DOHH2 (cell line): ENCODE measurements around the gene SBNO2.

Experiments
- H3F3A ChIP-seq: fragments of 200-600 bp; sonication (generic), shearing (Covaris generic); 2 replicates; pipeline ENCODE4 v1.6.0; 2016; ENCODE audit warnings: antibody characterized with exemption, mild to moderate bottlenecking; ENCODE audit not compliant: control insufficient read depth, insufficient read depth
- H3K27ac ChIP-seq: fragments of 200-600 bp; sonication (generic); 2 replicates; pipeline ENCODE4 v1.5.1; 2014; ENCODE audit warnings: low read depth, mild to moderate bottlenecking, low read length, moderate library complexity
- H3K27me3 ChIP-seq: fragments of 200-600 bp; sonication (generic); 2 replicates; pipeline ENCODE4 v1.6.1; 2014; ENCODE audit warnings: mild to moderate bottlenecking, low read length, mixed read lengths; ENCODE audit not compliant: control insufficient read depth
- H3K36me3 ChIP-seq: fragments of 200-600 bp; sonication (generic); 2 replicates; pipeline ENCODE4 v1.6.1; 2014; ENCODE audit warnings: mild to moderate bottlenecking, low read length, moderate library complexity, mixed read lengths; ENCODE audit not compliant: control insufficient read depth
- H3K4me1 ChIP-seq: fragments of 200-600 bp; sonication (generic); 2 replicates; pipeline ENCODE4 v1.6.1; 2014; ENCODE audit warnings: mild to moderate bottlenecking, low read length, mixed read lengths; ENCODE audit not compliant: control insufficient read depth
- H3K4me2 ChIP-seq: fragments of 200-600 bp; sonication (generic); 2 replicates; pipeline ENCODE4 v1.6.0; 2014; ENCODE audit warnings: mild to moderate bottlenecking, low read length, moderate library complexity
- H3K4me3 ChIP-seq: fragments of 200-600 bp; sonication (generic); 2 replicates; pipeline ENCODE4 v1.5.1; 2014; ENCODE audit warnings: mild to moderate bottlenecking, low read length, mixed read lengths
- H3K79me2 ChIP-seq: fragments of 200-600 bp; sonication (generic); 2 replicates; pipeline ENCODE4 v1.6.1; 2014; ENCODE audit warnings: mild to moderate bottlenecking, low read length, mixed read lengths; ENCODE audit not compliant: control insufficient read depth
- H3K9me2 ChIP-seq: fragments of 200-600 bp; sonication (generic); replicated peaks from 2 replicates; pipeline ENCODE4 v1.6.1; 2014; ENCODE audit warnings: mild to moderate bottlenecking, low read length, mixed read lengths; ENCODE audit not compliant: control insufficient read depth
- H3K9me3 ChIP-seq: fragments of 200-600 bp; sonication (generic); 2 replicates; pipeline ENCODE4 v1.6.1; 2014; ENCODE audit warnings: antibody characterized with exemption, low read length, mixed read lengths; ENCODE audit not compliant: control insufficient read depth, insufficient read depth
- H4K20me1 ChIP-seq: fragments of 200-600 bp; sonication (generic); 2 replicates; pipeline ENCODE4 v1.6.0; 2014; ENCODE audit warnings: low read depth, mild to moderate bottlenecking, antibody characterized with exemption, low read length, moderate library complexity; ENCODE audit not compliant: control insufficient read depth, insufficient read depth
- CTCF ChIP-seq: fragments of 200-600 bp; sonication (generic); IDR thresholded peaks from one replicate; pipeline ENCODE4 v1.5.1; 2014; ENCODE audit warnings: antibody characterized with exemption, mild to moderate bottlenecking, low read depth, low read length; ENCODE audit not compliant: poor library complexity, severe bottlenecking
- EZH2phosphoT487 ChIP-seq: fragments of 200-600 bp; sonication (generic); IDR thresholded peaks from 2 replicates; pipeline ENCODE4 v1.6.1; 2017; ENCODE audit warnings: borderline replicate concordance, mild to moderate bottlenecking, antibody characterized with exemption, low read length, moderate library complexity, mixed read lengths

The SBNO2 gene

GRCh38 chr19:1133471-1133929 is 40.6 kb downstream of the SBNO2 start:
- Histone ChIP-seq H3K79me2 (peaks cover 8% of the 10 kb centered on the region; the same call in 1 of the 2 replicates), H3K27me3 (peaks cover 10% of the 10 kb centered on the region), H4K20me1 (peaks cover 21% of the 10 kb centered on the region), H3K36me3 (no peaks in the 10 kb centered on the region), H3K4me1 (peaks cover 37% of the 10 kb centered on the region), H3K4me3 (no peak overlapping the region), H3K9me2 (no peaks in the 10 kb centered on the region), H3K4me2 (peak overlapping the region; percentile 79), H3K27ac (no peak overlapping the region), H3F3A (no peaks in the 10 kb centered on the region), H3K9me3 (no peaks in the 10 kb centered on the region)
- no peak for TF ChIP-seq CTCF
- TF ChIP-seq EZH2phosphoT487 = no peak

- TF ChIP-seq CTCF = no peak
- TF ChIP-seq EZH2phosphoT487 = no peak
- peaks cover 8% of the 10 kb centered on the region; the same call in 1 of the 2 replicates for H3K79me2 ChIP-seq
- H4K20me1 ChIP-seq = peaks cover 21% of the 10 kb centered on the region
- H3K4me3 ChIP-seq = peak overlapping the region; percentile 68
- H3K9me3 ChIP-seq = no peaks in the 10 kb centered on the region
- H3K4me1 ChIP-seq = peaks cover 37% of the 10 kb centered on the region
- peak overlapping the region; percentile 79 for H3K4me2 ChIP-seq
- H3K9me2 ChIP-seq = no peaks in the 10 kb centered on the region
- H3F3A ChIP-seq = no peaks in the 10 kb centered on the region
- H3K27me3 ChIP-seq = peaks cover 10% of the 10 kb centered on the region
- no peaks in the 10 kb centered on the region for H3K36me3 ChIP-seq
- no peak overlapping the region for H3K27ac ChIP-seq
Observed at GRCh38 chr19:1132552-1133383, 41.3 kb downstream of the SBNO2 start.

GRCh38 chr19:1131718-1132551 is 42.1 kb downstream of the SBNO2 start:
- H3K27me3 ChIP-seq = peaks cover 10% of the 10 kb centered on the region
- peak overlapping the region; percentile 79 for H3K4me2 ChIP-seq
- no peak overlapping the region for H3K27ac ChIP-seq
- peak overlapping the region; percentile 68 for H3K4me3 ChIP-seq
- H3K9me3 ChIP-seq = no peaks in the 10 kb centered on the region
- H3K4me1 ChIP-seq = peaks cover 37% of the 10 kb centered on the region
- H3K9me2 ChIP-seq = no peaks in the 10 kb centered on the region
- TF ChIP-seq CTCF = no peak
- TF ChIP-seq EZH2phosphoT487 = no peak
- H3K36me3 ChIP-seq = peaks cover 5% of the 10 kb centered on the region
- H4K20me1 ChIP-seq = peaks cover 21% of the 10 kb centered on the region
- no peaks in the 10 kb centered on the region for H3F3A ChIP-seq
- peaks cover 8% of the 10 kb centered on the region; the same call in 1 of the 2 replicates for H3K79me2 ChIP-seq
